Measurements from ENCODE around the gene MSI2.

The MSI2 gene

GRCh38 chr17:57517273-57517631 is 260.9 kb downstream of the MSI2 start:
- no peak for DNase-seq

- DNase-seq, result no peak
Measured at GRCh38 chr17:57517632-57518456, 261.5 kb downstream of the MSI2 start.

- no peak for DNase-seq
Measured at GRCh38 chr17:57518587-57519581, 262.6 kb downstream of the MSI2 start.

GRCh38 chr17:57519800-57520199 is 263.5 kb downstream of the MSI2 start:
- DNase-seq, result no peak

GRCh38 chr17:57521606-57522005 is 265.3 kb downstream of the MSI2 start:
- DNase-seq, result no peak

DNA sequence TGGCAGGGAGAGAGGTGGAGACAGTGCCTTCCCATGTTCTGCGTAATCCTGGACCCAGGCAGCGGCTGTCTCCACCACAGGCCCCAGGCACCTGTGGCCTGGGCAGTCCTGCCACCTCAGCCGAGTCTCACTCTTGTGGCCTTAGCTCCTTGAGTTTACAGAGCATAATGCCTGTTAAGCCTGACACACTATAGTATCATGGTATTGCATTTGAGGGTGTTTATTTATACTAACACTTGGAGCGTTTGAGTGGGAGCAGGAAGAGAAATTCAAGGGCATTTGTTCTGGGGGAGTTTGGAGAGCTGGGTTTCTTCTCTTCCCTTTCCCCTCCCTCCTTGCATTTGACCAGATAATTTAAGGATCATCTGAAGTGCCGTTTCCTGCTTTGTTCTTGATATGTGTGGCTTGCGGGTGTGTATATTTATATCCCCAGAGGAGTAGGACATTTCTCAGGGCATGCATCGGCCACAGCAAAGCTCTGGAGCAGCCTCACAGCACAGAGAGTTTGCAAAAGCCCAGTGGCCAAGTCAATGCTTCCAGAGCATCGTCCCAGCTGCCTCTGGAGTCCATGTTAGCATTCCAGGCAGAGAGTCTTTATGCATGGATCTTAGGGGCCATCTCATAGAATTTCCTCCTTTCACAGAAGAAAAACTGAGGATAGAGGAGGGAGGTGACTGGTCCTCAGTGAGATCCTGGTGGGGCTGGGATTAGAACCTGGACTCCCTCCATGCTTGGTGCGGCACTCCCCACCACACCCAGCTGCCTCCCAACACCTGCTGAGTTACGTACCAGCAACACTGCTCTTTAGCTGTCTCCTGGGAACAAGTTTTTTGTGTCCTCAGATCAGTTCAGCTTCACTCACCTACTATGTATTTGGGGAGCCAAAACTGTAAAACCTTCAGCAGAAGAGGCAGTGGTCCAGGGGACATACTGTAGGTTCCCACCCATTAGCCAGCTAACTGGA is 266.0 kb downstream of the MSI2 start:
- no peak for DNase-seq

- no peak for DNase-seq
Measured at GRCh38 chr17:57523926-57524632, 267.8 kb downstream of the MSI2 start.

GRCh38 chr17:57524839-57525568 is 268.7 kb downstream of the MSI2 start:
- DNase-seq, result no peak

GRCh38 chr17:57527221-57528057 is 271.1 kb downstream of the MSI2 start:
- DNase-seq, result no peak

- no peak for DNase-seq
Measured at GRCh38 chr17:57528058-57528451, 271.7 kb downstream of the MSI2 start.

GRCh38 chr17:57530026-57530425 is 273.7 kb downstream of the MSI2 start:
- DNase-seq, result no peak

DNA sequence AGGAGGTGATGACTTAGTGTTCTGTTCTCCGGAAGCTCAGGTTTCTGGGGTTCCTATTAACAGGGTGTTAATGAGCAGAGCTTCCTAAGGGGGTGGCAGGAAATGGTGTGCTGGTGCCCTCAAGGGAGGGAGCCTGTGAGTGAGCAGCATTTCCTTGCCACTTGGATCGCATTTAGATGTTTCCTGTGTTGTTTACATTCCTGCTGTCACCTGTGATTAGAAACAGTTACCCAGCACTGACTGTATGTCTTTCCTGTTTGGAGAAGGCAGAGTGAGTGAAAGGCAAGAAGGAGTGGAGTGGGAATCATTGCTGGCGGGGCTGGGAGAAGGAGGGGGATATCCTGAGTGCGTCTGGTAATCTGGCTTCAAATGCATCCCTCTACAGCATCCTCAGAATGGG is 274.2 kb downstream of the MSI2 start:
- DNase-seq, result no peak

- DNase-seq, result no peak
Measured at GRCh38 chr17:57531078-57531477, 274.8 kb downstream of the MSI2 start.

DNA sequence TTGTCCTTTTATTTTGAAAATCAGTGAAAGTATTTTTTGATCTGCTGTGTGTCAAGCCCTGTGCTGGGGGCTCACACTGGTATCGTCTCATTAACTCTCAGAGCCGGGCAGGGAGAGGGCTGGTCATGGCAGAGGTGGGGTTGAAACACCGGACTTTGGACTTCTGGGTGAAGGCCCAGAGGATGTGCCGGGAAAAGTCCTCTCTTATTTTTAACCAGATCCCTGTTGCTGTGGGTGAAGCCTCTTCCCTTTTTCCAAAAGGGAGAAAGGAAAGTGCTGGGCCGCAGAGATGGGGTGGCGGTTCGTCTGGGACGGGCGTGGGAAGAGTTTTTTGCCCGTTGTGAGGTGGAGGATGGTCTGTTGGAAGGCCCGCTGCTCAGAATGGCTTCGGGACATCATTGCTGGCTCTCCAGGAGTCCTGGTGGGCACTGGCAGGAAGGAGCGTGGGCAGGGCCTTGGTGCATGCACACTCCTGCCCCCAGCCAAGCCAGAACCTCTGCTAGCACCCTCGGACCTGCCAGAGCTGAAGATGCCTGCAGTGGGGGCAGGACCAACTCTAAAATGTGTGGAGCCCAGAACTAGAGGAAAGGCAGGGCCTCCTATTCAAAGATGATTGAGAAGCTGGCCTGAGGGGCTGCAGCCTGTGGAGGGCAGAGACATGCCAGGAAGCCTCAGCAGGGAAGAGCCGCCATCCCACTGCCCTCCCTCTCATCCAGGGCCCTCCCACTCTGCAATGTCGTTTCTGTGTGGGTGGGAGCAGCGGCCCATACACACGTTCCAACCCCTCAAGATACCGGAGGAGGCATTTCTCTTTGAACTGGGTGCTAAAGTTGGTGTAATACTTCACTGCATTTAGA is 275.6 kb downstream of the MSI2 start:
- no peak for DNase-seq

GRCh38 chr17:57532556-57532955 is 276.2 kb downstream of the MSI2 start:
- DNase-seq, result no peak

DNA sequence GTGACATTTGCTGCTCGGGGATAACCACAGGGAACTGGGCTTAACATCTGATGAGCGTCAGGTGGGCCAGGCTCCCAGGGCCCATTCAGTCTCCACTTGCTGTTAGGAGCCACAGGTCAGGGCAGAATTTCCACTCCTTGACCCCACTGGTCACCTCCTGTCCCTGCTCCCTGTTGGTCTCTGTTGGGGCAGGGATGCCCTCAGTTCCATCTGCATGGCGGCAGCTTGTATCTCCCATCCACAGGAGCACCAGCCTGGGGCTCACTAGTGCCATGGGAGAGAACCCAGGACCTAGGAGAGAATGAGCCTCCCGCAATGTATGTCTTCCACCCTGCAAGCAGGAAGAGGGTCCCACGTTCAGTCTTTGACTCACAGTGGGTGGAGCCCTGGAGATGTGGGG is 276.6 kb downstream of the MSI2 start:
- DNase-seq, result no peak

GRCh38 chr17:57533684-57534305 is 277.5 kb downstream of the MSI2 start:
- no peak for DNase-seq

DNA sequence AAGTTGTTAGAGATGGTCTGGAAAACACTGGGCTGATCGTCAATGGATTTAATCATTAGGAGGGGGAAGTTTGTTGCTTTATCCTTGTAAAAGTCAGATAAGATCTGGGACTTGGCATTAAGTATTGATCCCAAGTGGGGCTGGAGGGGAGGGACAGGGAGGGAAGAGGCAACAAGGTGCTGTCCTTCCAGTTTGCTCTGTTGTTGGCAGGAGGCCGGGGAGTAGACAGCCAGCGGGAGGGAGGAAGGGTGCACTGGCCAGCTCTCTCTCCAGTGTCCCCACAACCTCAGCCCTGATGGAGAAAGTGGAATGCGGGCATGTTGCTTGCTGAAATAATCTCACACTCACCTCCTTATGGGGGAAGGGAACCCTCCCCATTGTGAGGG is 278.5 kb downstream of the MSI2 start:
- DNase-seq, result no peak

Data from activated CD8-positive, alpha-beta memory T cell treated with anti-CD3 and anti-CD28 coated beads for 24 hours (primary cell).